ENCODE measurements around the gene NUDT1.

NUDT1 gene

DNA sequence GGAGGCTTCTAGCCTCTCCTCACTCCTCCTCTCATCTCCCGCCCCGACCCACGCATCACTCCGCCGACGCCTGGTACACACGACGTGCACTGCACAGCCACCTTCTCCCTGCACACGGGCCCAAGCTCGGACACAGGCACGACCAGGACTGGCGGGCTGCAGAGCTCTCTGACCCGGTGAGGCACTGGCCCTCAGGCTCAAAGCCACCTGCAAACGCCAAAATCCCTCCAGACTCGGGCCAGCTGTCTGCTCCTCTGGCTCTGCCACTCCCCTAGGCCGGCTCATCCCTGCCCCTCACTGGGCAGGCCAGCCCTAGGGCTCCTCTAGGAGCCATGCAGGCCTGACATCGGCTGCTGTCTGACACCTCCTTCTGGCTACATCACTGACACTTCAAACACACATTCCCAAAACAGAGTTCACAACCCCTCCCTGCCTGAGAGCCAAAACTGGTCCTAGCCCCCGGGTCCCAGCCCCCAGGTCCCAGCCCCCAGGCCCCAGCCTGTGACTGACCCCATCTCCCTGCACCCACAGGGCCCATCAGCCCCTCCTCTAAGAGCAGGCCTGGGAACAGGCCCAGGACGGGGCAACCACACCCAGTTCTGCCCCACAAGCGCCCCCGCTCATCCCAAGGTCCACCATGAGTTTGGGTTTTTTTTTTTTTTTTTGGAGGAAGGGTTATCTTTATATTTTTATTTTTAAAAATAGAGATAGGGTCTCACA lies 44.4 kb upstream of the NUDT1 start:
- TF ChIP-seq, protein P1, sequence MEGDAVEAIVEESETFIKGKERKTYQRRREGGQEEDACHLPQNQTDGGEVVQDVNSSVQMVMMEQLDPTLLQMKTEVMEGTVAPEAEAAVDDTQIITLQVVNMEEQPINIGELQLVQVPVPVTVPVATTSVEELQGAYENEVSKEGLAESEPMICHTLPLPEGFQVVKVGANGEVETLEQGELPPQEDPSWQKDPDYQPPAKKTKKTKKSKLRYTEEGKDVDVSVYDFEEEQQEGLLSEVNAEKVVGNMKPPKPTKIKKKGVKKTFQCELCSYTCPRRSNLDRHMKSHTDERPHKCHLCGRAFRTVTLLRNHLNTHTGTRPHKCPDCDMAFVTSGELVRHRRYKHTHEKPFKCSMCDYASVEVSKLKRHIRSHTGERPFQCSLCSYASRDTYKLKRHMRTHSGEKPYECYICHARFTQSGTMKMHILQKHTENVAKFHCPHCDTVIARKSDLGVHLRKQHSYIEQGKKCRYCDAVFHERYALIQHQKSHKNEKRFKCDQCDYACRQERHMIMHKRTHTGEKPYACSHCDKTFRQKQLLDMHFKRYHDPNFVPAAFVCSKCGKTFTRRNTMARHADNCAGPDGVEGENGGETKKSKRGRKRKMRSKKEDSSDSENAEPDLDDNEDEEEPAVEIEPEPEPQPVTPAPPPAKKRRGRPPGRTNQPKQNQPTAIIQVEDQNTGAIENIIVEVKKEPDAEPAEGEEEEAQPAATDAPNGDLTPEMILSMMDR (IDR thresholded peaks at IDR 0.05; ENCODE audit: low read depth, low read length), result no peak

DNA sequence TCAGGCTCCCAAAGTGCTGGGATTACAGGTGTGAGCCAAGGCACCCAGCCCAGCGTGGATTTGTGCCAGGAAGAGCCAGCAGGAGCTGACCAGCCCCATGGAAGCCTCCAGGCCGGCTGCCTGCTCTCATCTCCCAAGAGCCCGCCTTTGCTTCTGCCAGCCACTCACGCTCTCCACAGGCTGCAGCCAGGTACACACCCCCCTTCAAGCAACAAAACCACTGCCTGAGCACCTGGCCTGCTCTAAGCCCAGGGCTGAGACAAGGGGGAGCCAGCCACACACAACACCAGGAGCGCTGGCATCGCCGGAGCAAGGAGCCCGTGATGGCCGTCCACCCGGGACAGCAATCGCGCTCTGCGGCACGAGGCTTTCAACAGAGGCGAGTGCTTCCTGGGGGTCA lies 43.8 kb upstream of the NUDT1 start:
- H3K4me3 ChIP-seq (ENCODE audit: low read depth, low read length), result no peak overlapping the region
- TF ChIP-seq, protein P1 (IDR thresholded peaks at IDR 0.05; ENCODE audit: low read depth, low read length), result no peak

More for the DNA sequence above, 44.4 kb upstream of the NUDT1 start:
- no peak overlapping the region for H3K4me3 ChIP-seq (ENCODE audit: low read depth, low read length)

DNA sequence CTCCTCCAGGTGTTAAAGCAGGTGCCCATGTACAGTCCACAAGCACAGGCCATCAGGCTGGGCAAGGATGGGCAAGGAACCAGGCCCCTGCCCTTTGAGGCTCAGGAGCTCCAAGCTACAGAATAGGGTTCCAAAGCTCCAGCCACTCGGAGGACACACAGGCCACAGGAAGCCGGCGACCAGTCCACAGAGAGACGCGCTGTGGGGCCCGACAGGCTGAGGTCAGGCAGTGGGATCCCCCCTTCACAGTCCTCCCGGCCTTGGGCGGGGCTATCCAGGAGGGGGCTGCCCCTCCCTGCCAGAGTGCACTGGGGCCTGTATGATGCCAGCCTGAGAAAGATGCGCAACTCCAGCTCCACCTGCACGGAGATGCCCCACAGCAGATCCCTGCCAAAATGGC lies 43.3 kb upstream of the NUDT1 start:
- TF ChIP-seq, protein P1 (IDR thresholded peaks at IDR 0.05; ENCODE audit: low read depth, low read length), result no peak
- H3K4me3 ChIP-seq (ENCODE audit: low read depth, low read length), result no peak overlapping the region

DNA sequence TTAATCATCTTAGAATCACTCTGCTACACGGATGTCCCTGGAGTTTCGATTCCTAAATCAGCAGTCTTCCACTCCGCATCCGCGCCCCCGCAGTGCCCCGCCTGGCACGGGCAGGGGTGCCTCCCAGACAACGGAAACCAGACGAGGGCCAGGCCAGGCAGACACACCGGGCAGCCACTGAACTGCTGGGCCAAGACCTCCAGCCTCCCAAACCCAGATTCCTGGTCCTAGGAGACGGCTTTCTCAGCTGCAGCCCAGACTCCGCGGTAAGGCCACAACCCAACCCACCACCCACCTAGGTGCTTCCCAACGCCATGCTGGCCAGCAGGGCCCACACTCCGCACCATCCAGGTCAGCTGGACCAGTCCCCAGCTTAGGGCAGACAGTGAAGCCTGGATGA lies 42.5 kb upstream of the NUDT1 start:
- H3K4me3 ChIP-seq (ENCODE audit: low read depth, low read length), result no peak overlapping the region
- TF ChIP-seq, protein P1 (IDR thresholded peaks at IDR 0.05; ENCODE audit: low read depth, low read length), result no peak

DNA sequence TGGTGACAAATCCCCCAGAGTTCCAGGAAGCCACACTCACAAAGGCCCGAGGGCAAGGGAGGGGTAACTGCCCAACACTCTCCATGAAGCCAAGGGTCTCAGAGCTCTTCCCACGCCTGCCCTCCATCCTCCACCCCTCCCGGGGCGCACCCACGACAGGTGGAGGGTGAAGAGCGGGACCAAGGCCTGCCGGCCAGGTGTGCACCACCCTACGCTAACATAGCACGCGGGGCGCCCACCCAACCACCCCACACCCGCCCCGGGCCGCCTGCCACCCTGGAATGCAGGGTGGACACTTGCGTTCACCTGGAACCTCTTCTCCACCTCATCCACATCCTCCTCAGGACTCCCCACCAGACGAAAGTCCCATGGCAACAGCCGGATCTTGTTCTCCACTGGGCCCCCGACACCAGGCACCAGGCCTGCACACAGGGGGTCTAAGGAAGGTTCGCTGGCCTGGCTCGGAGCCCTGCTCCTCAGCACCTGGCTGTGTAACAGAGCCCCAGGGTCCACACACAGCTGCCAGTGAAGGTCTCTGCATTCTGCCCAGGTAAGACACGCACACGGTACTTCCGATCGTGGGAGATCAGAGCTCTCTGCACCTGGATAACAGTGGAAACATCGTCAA lies 42.0 kb upstream of the NUDT1 start:
- TF ChIP-seq, protein P1 (IDR thresholded peaks at IDR 0.05; ENCODE audit: low read depth, low read length), result no peak
- H3K4me3 ChIP-seq (ENCODE audit: low read depth, low read length), result no peak overlapping the region

DNA sequence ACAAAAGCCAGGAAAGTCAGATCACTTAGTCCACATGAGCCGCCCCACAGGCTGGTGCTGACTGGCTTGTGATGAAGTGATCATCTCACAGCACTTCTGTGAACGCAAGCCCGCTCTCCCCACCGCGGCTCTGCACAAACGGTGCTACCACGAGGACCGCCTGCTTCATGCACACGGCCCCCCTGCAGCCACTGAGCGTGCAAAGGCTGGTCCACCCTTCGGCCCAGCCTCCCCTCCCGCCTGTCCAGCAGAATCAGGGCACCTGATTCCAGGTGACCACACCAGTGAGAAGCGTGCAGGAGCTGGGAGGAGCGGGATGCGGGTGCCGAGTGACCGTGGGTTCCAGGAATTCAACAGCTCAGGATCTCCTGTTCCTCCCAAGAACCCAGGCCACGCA lies 41.4 kb upstream of the NUDT1 start:
- TF ChIP-seq, protein P1 (IDR thresholded peaks at IDR 0.05; ENCODE audit: low read depth, low read length), result no peak

DNA sequence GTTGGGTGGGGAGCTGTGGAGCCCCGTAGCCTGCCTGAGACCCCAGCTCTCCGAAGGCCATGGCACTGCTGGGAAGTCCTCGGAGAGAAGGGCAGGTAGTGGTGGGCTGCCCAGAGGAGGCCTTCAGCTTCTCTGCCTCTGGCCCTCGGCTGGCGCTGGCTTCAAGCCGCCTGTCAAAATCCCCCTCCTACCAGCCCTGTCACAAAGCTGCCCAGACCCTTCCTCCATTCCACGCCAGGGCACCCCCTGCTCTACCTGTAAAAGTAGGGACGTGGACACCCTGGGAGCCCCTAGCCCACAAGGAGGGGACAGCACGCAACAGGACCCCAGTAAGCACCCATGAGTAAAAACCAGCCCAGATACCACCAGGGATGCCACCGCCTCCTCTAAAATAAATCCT lies 40.9 kb upstream of the NUDT1 start:
- TF ChIP-seq, protein P1 (IDR thresholded peaks at IDR 0.05; ENCODE audit: low read depth, low read length), result no peak

More for the DNA sequence above, 41.4 kb upstream of the NUDT1 start:
- H3K4me3 ChIP-seq (ENCODE audit: low read depth, low read length), result no peak overlapping the region

More for the DNA sequence above, 40.9 kb upstream of the NUDT1 start:
- H3K4me3 ChIP-seq (ENCODE audit: low read depth, low read length), result no peak overlapping the region
